HUES48 (cell line): Measurements from ENCODE around the gene ADARB2.
"Not testable (repeated sequence)": the region's sequence is repeated elsewhere in the genome, so short reads cannot be mapped to it uniquely, and the experiment has no call there.

Source experiments
- H3K27ac ChIP-seq: one replicate; pipeline ENCODE4 v1.7.0; 2013; ENCODE audit warnings: low read depth, low read length, inconsistent platforms
- H3K27me3 ChIP-seq: 2 replicates; pipeline ENCODE4 v1.6.1; 2013; ENCODE audit warnings: mild to moderate bottlenecking, low read length; ENCODE audit not compliant: control insufficient read depth, insufficient read depth
- H3K36me3 ChIP-seq: 2 replicates; pipeline ENCODE4 v1.6.1; 2013; ENCODE audit warnings: low read length; ENCODE audit not compliant: control insufficient read depth, insufficient read depth
- H3K4me1 ChIP-seq: 2 replicates; pipeline ENCODE4 v1.6.1; 2013; ENCODE audit warnings: mild to moderate bottlenecking, low read length; ENCODE audit not compliant: control insufficient read depth, insufficient read depth
- H3K4me3 ChIP-seq: 2 replicates; pipeline ENCODE4 v1.5.1; 2013; ENCODE audit warnings: mild to moderate bottlenecking, low read depth, low read length
- H3K9ac ChIP-seq: 2 replicates; pipeline ENCODE4 v1.6.1; 2013; ENCODE audit warnings: mild to moderate bottlenecking, low read depth, low read length, moderate library complexity
- H3K9me3 ChIP-seq: 2 replicates; pipeline ENCODE4 v1.6.1; 2013; ENCODE audit warnings: low read length; ENCODE audit not compliant: control insufficient read depth, insufficient read depth

Gene ADARB2

DNA sequence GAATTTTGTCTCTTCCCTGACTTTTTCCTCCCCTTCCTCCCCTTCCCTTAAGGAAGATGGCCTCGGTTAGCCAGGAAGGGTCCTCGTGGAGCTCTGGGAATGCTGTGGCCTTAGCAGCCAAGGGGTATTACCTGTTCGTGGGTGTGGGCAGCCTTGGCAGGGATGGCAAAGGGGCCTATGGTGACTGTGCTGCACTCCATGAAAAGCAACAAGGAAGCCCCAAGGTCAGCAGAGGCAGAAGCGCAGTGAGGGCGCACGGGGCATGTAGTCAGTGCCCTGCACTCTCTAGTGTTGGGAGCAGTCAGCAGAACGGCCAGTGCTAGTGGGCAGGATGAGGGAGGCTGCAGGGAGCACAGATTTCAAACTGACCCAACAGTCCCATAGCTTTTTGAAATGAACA is 191.8 kb downstream of the ADARB2 start:
- Histone ChIP-seq H3K36me3 (no peaks in the 10 kb centered on the region), H3K4me1 (no peaks in the 10 kb centered on the region), H3K27me3 (no peaks in the 10 kb centered on the region), H3K27ac (no peak overlapping the region), H3K9me3 (no peaks in the 10 kb centered on the region; the same call in 1 of the 2 replicates), H3K4me3 (no peak overlapping the region), H3K9ac (no peak overlapping the region)

DNA sequence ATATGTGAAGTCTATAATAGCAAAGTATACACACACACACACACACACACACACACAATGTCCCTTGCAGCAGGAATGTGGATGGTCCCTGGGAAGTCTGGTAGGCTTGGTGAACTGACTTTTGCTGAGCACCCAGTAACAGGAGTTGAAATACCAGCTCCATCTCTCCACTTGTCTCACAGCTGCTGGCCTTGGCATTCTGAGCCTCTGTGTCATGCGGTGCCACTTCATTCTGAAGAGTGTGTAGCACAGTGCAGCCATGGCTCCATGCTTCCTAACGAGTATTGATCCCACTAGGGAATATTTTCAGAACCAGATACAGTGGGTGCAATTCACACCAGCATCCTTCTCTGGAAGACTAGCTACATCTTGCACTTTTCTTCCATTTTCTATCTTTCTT is 192.4 kb downstream of the ADARB2 start:
- Histone ChIP-seq H3K4me3 (no peak overlapping the region), H3K27me3 (no peaks in the 10 kb centered on the region), H3K36me3 (no peaks in the 10 kb centered on the region), H3K4me1 (no peaks in the 10 kb centered on the region), H3K27ac (no peak overlapping the region), H3K9me3 (no peaks in the 10 kb centered on the region; the same call in 1 of the 2 replicates), H3K9ac (no peak overlapping the region)

DNA sequence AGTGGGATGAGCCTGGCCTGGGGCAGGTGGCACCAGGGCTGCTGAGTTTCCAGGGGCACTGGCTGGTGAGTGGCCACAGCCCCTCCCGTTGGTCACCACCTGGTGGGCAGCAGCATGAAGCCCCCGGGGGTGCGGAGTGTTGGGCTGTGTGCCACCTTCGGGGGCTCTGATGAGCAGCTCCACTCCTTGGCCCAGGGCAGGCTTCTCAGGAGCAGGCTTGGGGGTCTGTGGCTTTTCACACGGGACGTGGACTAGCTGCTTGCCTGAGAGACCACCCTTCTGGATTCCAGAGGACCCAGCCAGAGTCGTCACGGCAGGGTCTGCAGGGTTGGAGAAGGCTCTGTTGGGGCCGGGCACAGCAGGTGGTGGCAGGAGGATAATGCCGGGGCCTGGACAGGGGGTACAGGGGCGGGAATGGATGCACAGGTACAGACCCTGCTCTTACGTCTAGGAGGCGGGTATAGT is 193.1 kb downstream of the ADARB2 start:
- Histone ChIP-seq H3K27ac (no peak overlapping the region), H3K27me3 (no peaks in the 10 kb centered on the region), H3K4me1 (no peaks in the 10 kb centered on the region), H3K36me3 (no peaks in the 10 kb centered on the region), H3K4me3 (no peak overlapping the region), H3K9me3 (no peaks in the 10 kb centered on the region; the same call in 1 of the 2 replicates), H3K9ac (no peak overlapping the region)

DNA sequence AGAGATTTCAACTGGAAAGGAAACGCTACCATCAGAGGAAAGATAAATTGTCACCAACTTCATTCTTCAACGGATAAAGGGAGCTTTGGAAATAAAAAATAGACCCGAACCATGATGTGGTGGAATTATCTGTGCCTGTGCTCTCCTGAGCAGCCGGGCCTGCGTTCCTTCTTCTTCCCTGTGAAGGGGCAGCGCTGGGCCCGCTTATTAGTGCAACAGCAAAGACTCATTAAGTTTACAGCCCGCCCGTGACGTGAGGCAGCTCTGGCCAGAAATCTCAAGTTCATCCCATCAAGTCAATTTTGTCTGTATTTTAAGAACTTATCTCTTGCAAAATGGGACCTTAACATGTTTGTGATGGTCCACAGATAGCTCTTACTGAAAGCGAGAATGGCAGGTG is 193.7 kb downstream of the ADARB2 start:
- no peak overlapping the region for H3K4me3 ChIP-seq
- no peak overlapping the region for H3K9ac ChIP-seq
- H3K9me3 ChIP-seq: no peaks in the 10 kb centered on the region; the same call in 1 of the 2 replicates
- no peaks in the 10 kb centered on the region for H3K36me3 ChIP-seq
- no peaks in the 10 kb centered on the region for H3K27me3 ChIP-seq
- H3K27ac ChIP-seq: no peak overlapping the region
- no peaks in the 10 kb centered on the region for H3K4me1 ChIP-seq

DNA sequence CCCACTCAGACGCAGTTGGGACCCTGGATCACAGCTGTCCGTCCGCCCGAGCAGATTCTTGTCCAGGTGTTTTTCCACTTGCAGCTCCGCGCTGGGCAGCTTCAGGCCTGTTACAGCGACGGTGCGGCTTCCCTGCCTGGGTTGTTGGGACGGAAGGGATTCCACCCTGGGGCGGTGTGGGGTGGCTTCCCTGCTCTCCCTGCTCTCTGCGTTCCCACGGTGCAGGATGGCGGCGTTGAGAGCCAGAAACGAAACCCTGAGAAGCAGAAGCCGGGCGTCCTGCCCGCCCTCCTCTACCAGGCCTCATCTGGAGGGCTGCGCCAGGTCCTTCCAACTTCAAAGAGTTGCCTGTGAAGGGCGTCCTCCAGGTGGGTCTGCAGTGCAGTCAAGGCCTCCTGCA is 194.4 kb downstream of the ADARB2 start:
- no peak overlapping the region for H3K9ac ChIP-seq
- H3K9me3 ChIP-seq: no peaks in the 10 kb centered on the region
- H3K27me3 ChIP-seq: no peaks in the 10 kb centered on the region
- H3K36me3 ChIP-seq: no peaks in the 10 kb centered on the region
- no peak overlapping the region for H3K4me3 ChIP-seq
- no peak overlapping the region for H3K27ac ChIP-seq
- H3K4me1 ChIP-seq: no peaks in the 10 kb centered on the region

DNA sequence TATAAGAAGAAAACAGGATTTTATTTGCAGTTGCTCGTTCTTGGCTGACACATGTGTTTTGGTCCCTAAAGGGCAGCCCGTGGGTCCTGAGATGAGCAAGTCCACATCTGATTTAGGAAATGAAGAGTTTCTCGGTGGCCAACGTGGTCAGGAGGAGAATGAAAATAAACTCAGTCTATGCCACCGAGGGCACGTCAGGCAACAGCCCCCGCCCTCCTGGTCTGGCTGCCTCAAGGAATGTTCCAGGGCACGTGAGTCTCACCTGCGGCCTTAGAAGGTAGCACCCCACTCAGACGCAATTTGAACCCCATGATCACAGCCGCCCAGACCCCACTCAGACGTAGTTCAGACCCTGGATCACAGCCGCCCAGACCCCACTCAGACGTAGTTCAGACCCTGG is 197.2 kb downstream of the ADARB2 start:
- Histone ChIP-seq H3K4me3 (no peak overlapping the region), H3K9me3 (no peaks in the 10 kb centered on the region), H3K27ac (no peak overlapping the region), H3K4me1 (no peaks in the 10 kb centered on the region), H3K27me3 (no peaks in the 10 kb centered on the region), H3K9ac (no peak overlapping the region), H3K36me3 (no peaks in the 10 kb centered on the region)

DNA sequence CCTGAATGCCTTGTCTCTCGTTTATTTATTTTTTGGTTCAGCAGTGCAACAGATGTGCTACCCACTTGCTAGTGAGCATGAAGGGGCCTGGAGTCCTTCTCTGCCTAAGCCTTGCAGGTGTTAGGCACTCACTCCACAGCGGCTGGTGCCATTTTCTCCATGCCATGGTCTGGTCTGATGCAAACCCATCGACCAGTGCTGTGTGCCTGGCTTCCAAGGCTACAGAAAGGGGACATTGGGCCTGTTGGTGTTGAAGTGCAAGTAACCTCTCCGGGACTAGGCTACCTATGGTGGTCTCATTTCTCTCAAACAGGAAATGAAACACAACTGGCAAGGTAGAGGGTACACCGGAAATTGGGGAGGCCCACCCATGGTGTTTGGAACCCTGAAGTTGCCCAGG is 198.1 kb downstream of the ADARB2 start:
- Histone ChIP-seq H3K4me3 (no peak overlapping the region), H3K36me3 (no peaks in the 10 kb centered on the region), H3K9ac (no peak overlapping the region), H3K27ac (no peak overlapping the region), H3K9me3 (no peaks in the 10 kb centered on the region), H3K27me3 (no peaks in the 10 kb centered on the region), H3K4me1 (no peaks in the 10 kb centered on the region)

DNA sequence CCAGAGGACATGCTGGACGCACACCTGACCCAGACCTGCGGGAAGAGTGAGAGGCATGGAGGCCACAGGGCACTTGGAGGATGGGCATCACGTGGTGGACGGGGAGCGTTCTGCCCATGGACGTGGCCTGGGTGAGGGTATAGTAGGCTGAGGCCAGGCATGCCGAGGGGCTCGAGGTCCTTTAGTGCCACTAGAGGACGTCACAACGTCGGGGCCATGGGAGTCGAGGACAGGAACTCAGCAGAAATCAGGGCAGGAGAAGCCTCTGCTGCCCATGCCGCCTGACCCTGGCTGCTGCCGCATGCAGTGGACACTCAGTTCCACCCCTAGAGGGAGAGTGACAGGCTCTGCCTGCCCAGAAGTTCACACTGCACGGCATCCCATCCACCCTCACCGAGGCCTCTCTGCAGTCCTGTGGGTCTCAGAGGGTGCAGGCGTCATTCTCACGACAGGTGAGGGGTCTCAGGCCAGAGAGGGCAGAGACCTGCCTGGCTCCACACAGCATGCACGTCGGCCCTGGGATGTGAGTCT is 198.7 kb downstream of the ADARB2 start:
- Histone ChIP-seq H3K36me3 (no peaks in the 10 kb centered on the region), H3K27me3 (no peaks in the 10 kb centered on the region), H3K27ac (no peak overlapping the region)

DNA sequence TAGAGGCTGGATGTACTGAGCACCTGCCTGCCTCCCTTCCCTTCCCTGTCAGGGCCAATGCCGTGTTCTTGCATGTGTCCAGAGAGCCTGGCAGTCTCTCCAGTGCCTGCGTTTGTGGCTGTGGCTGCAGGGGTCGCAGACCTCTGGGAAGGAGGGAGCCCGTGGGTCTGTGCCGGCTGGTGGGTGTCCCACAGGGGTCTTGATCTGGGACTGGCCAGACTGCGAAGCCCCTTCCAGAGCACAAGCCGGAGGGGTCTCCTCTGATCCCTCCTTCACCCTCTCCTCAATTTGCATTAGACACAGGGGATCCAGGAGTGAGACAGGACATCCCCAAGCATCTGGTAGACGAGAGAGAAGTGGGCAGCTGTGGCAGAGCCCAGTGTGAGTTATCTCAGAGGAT is 199.2 kb downstream of the ADARB2 start:
- H3K9me3 ChIP-seq: no peaks in the 10 kb centered on the region
- no peak overlapping the region for H3K27ac ChIP-seq
- H3K4me1 ChIP-seq: no peaks in the 10 kb centered on the region
- no peaks in the 10 kb centered on the region for H3K27me3 ChIP-seq
- H3K9ac ChIP-seq: no peak overlapping the region
- H3K4me3 ChIP-seq: no peak overlapping the region
- H3K36me3 ChIP-seq: no peaks in the 10 kb centered on the region

More for the DNA sequence above, 198.7 kb downstream of the ADARB2 start:
- no peaks in the 10 kb centered on the region for H3K9me3 ChIP-seq
- H3K4me1 ChIP-seq: no peaks in the 10 kb centered on the region
- H3K4me3 ChIP-seq: no peak overlapping the region
- H3K9ac ChIP-seq: no peak overlapping the region

DNA sequence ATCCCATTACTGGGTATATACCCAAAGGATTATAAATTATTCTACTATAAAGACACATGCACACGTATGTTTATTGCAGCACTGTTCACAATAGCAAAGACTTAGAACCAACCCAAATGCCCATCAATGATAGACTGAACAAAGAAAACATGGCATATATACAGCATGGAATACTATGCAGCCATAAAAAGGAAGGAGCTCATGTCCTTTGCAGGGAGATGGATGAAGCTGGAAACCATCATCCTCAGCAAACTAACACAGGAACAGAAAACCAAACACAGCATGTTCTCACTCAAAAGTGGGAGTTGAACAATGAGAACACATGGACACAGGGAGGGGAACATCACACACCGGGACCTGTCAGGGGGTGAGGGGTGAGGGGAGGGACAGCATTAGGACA is 199.9 kb downstream of the ADARB2 start:
- H3K27me3 ChIP-seq, H3K9ac ChIP-seq, H3K4me3 ChIP-seq, H3K4me1 ChIP-seq, H3K27ac ChIP-seq, H3K9me3 ChIP-seq, H3K36me3 ChIP-seq: not testable (repeated sequence)

DNA sequence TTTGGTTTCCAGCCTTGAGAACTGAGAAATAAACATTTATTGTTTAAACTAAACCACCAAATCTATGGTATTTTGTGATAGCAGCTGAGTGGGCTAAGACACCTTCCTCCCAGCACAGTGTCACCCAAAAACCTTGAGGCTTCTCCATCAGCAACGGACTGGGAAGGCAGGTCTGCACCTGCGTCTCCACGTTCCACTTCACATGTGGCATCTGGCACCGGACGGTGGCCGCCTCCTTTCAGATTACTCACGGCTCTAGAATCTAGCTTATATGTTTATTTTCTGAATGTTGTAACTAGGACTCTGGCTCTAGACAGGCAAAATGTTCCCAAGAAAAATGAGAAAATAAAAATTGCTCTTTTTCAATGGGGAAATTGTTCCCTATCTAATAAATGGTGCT is 201.0 kb downstream of the ADARB2 start:
- no peaks in the 10 kb centered on the region for H3K27me3 ChIP-seq
- no peak overlapping the region for H3K27ac ChIP-seq
- H3K9me3 ChIP-seq: no peaks in the 10 kb centered on the region
- no peaks in the 10 kb centered on the region for H3K36me3 ChIP-seq
- no peaks in the 10 kb centered on the region for H3K4me1 ChIP-seq
- no peak overlapping the region for H3K9ac ChIP-seq
- H3K4me3 ChIP-seq: no peak overlapping the region
